Stomach smooth muscle (tissue), 2 donors: ENCODE results near the gene NOTCH1.

Experiments used
- H3K27ac ChIP-seq: one replicate; pipeline ENCODE4 v1.7.0; 2013; ENCODE audit warnings: mild to moderate bottlenecking, low read length, inconsistent platforms
- H3K27me3 ChIP-seq, 2 donors: one replicate each; pipeline ENCODE4 v1.7.0; 2013; ENCODE audit warnings: low read length in 2 of 2; ENCODE audit not compliant: insufficient read depth in 2 of 2, control insufficient read depth in 1 of 2
- H3K36me3 ChIP-seq, 2 donors: one replicate each; pipeline ENCODE4 v1.7.0; 2013; ENCODE audit warnings: low read length in 2 of 2; ENCODE audit not compliant: control insufficient read depth in 2 of 2, insufficient read depth in 2 of 2
- H3K4me1 ChIP-seq: one replicate; pipeline ENCODE4 v1.7.0; 2013; ENCODE audit warnings: low read length; ENCODE audit not compliant: control insufficient read depth, insufficient read depth
- H3K4me3 ChIP-seq, 2 donors: one replicate each; pipeline ENCODE4 v1.7.0; 2013; ENCODE audit warnings: low read length in 2 of 2
- H3K9ac ChIP-seq, 2 donors: one replicate each; pipeline ENCODE4 v1.7.0; 2013; ENCODE audit warnings: low read length in 2 of 2, mild to moderate bottlenecking in 1 of 2
- H3K9me3 ChIP-seq, 2 donors: one replicate each; pipeline ENCODE4 v1.7.0; 2013; ENCODE audit warnings: low read length in 2 of 2; ENCODE audit not compliant: control insufficient read depth in 2 of 2
- donor health status: healthy.
- donor health status: Pancreatic carcinoma.

NOTCH1 gene

DNA sequence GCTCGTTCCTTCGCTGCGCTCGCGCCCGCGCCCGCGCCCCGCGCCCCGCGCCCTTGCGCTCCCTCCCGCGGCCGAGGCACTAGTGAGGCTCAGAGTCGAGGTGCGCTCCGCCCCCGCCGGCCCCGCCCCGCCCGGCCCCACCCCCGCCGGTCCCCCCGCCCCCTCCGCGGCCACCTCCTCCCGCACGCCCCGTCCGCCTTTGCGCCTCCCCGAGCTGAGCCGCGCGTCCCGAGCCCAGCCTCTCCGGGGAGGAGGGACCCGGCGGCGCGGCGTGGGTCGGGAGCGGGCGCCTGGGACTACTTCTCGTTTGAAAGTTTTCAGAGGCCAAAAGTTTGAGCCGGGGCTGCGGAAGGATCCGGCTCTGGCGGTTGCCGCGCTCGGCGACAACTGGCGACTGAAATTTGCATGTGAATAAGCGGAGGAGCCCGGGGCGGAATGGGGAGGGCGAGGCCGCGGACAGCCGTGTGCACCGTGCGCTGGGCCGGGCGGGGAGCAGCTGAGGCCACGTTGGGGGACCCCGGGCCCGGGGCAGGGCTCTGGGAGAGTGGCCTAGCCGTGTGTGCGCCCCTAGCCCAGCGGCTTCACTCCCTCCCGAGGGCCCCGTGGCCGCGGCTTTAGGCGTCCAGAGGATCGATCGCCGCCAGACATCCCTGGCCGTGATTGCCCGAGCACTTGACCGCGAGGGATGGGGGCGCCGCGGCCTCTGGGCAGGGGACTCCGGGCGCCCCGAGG lies at the start of gene NOTCH1:
Gene NOTCH1 (minus strand): TSS at position 84 of the 732 bp plus-strand sequence. CDS start 262 bp downstream, outside the sequence.
- peak within 1 kb of the TSS; percentile 74 to 86 for H3K4me3 ChIP-seq
- peaks cover 0 to 2% of the 10 kb centered on the region in 2 donors for H3K36me3 ChIP-seq
- no peaks in the 10 kb centered on the region for H3K9me3 ChIP-seq
- H3K4me1 ChIP-seq: peaks cover 80% of the 10 kb centered on the region
- H3K27ac ChIP-seq: peak within 1 kb of the TSS; percentile 99
- peak within 1 kb of the TSS; percentile 77 to 78 for H3K9ac ChIP-seq
- no peaks in the 10 kb centered on the region for H3K27me3 ChIP-seq

DNA sequence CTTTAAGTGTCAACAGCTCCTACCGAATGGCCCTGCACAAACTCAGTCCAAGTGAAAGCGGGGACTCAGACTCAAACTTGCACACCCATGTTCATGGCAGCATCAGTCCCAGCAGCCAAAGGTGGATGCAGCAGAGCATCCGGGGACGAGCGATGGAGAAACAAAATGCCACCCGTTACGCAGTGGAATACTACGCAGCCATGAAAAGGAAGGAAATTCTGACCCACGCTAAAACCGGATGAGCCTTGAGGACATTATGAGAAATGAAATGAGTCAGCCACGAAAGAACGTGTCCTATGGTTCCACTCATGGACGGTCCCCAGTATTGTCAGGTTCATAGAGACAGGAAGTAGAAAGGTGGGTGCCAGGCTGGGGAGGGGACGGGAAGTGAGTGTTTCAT lies 48.6 kb upstream of the NOTCH1 start:
- H3K9ac ChIP-seq: no peak overlapping the region

DNA sequence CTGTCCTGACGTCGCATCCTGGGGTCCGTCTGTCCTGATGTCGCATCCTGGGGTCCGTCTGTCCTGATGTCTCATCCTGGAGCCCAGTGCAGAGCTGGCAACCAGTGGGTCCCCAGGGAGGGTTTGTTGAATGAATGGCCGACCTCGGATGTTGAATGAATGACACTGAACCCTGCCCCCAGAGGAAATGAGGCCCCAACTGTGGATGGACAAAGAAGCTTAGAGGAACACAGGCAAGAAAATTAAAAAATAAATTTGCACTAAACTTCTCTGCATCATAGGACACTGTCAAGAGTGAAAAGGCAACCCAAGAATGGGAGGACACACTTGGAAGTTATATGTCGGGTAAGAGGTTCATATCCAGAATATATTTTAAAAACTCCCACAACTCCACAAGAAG lies 47.7 kb upstream of the NOTCH1 start:
- H3K27ac ChIP-seq: no peak overlapping the region
- no peaks in the 10 kb centered on the region for H3K36me3 ChIP-seq
- H3K9me3 ChIP-seq: no peaks in the 10 kb centered on the region
- H3K4me1 ChIP-seq: peaks cover 15% of the 10 kb centered on the region
- peaks cover 0 to 2% of the 10 kb centered on the region in 2 donors for H3K27me3 ChIP-seq
- no peak overlapping the region for H3K4me3 ChIP-seq
- no peak overlapping the region for H3K9ac ChIP-seq

More for the DNA sequence above, 48.6 kb upstream of the NOTCH1 start:
- Histone ChIP-seq H3K27me3 (no peaks in the 10 kb centered on the region), H3K4me3 (no peak overlapping the region), H3K27ac (no peak overlapping the region), H3K36me3 (no peaks in the 10 kb centered on the region), H3K4me1 (peaks cover 14% of the 10 kb centered on the region), H3K9me3 (no peaks in the 10 kb centered on the region)

DNA sequence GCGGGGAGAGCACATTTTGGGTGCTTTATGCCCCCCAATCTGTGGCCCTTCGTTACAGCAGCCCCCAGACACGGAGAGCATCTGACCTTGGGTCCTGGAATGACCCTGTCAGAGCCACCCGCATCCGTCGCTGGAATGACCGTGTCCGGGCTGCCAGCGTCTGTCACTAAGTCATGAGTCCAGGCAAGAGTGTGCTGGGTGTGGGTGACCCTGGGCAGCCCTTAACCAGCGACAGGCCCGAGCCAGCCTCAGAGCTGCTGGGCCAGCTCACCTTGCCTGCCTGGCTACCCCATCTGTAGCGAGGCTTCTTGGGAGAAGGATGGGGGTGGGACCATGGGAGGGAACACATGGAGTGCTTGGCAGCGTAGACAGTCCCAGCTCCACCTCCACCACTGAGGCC lies 46.8 kb upstream of the NOTCH1 start:
- peaks cover 19% of the 10 kb centered on the region for H3K4me1 ChIP-seq
- H3K27ac ChIP-seq: no peak overlapping the region
- H3K9ac ChIP-seq: no peak overlapping the region
- no peaks in the 10 kb centered on the region for H3K36me3 ChIP-seq
- no peak overlapping the region for H3K4me3 ChIP-seq
- H3K27me3 ChIP-seq: peaks cover 0 to 3% of the 10 kb centered on the region in 2 donors
- H3K9me3 ChIP-seq: no peaks in the 10 kb centered on the region

DNA sequence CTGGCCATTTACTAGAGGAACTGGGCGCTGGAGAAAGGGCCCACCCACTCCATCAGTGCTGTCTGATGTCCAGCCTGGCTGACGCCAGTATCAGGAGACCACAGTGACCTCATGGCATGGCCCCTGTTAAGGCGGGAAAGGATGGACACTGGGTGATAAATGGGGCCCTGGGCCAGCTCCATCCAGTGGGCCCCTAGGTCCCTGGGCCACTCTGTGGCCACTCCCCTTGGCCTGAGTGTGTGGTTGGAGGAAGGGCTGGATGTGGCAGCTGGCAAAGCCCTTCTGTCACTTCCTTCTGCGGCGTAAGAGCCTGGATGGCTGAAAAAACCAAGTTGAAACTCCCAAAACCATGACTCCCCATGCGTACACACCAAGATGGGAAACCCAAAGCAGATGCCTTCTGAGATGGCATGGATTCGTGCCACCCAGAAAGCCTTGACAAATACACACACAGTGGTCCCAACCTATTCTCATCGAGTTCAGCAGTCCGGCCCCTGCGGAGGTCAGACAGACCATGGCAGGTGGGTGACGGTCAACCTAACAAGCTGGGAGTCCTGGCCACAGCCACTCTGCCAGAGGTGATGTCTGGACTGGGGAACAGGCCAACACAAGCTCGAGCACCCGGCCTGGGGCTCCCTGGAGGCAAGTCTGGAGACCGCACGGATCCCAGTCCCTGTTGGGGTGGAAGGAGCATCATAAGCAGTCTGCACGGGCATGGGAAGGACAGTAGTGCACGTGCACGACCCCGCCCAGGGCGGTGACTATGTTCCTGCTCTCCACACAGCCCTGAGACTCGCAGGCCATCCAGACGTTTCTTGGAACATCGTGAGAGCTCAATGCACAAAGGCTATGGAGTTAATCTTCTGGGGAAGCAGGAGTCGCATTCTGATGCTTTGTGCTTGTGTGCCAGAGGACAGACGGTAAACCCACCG lies 45.2 kb upstream of the NOTCH1 start:
- Histone ChIP-seq H3K4me1 (peaks cover 33% of the 10 kb centered on the region), H3K9me3 (no peaks in the 10 kb centered on the region), H3K27me3 (peaks cover 0 to 3% of the 10 kb centered on the region in 2 donors), H3K9ac (no peak overlapping the region), H3K27ac (no peak overlapping the region), H3K36me3 (no peaks in the 10 kb centered on the region), H3K4me3 (no peak overlapping the region)

DNA sequence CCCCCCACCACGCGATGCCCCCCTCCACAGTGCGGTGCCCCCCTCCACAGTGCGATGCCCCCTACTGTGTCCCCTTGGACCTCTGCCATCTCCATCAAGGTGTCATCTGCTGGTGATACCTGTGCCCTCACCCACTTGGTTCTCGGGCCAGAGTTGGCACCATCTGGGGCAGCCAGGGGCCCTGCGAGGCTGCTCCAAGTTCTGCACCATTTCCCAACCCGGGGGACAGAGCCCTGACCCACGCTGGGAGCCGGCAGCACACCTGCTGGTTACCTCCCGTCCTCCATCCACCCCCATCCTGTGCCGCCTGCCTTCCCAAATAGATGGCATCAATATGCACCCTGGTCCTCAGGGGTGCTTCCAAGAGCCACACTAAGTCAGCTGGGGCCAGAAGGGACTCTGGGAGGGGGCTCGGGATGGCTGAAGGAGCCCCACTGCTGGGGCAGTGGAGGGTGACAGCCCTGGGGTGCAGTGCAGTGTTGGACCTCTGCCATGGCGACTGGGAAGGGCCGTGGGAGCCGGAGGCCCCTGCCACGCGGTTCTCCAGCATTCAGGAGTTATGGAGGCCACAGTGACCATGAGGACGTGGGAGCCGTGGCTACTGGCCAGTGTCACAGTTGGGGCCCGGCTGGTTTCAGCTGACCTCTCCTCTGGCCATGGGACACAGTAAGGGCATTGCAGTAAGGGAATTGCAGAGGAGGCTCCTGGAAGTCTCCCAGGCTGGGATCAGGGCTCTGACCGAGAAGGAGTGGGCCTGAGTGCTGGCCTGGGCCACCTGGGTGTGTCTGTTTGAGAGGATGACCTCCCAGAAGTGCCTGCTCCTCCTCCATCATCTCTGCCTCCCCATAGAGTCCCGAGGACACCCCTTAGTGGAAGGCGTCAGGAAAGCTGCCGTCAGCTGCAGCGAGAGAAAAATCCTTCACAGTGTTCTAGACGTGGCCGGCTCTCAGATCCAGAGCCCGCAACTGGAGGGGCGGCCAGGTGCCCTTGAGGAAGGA lies 44.2 kb upstream of the NOTCH1 start:
- Histone ChIP-seq H3K4me3 (no peak overlapping the region), H3K9ac (no peak overlapping the region), H3K27ac (no peak overlapping the region), H3K36me3 (no peaks in the 10 kb centered on the region), H3K4me1 (peaks cover 41% of the 10 kb centered on the region), H3K9me3 (no peaks in the 10 kb centered on the region), H3K27me3 (peaks cover 0 to 3% of the 10 kb centered on the region in 2 donors)

DNA sequence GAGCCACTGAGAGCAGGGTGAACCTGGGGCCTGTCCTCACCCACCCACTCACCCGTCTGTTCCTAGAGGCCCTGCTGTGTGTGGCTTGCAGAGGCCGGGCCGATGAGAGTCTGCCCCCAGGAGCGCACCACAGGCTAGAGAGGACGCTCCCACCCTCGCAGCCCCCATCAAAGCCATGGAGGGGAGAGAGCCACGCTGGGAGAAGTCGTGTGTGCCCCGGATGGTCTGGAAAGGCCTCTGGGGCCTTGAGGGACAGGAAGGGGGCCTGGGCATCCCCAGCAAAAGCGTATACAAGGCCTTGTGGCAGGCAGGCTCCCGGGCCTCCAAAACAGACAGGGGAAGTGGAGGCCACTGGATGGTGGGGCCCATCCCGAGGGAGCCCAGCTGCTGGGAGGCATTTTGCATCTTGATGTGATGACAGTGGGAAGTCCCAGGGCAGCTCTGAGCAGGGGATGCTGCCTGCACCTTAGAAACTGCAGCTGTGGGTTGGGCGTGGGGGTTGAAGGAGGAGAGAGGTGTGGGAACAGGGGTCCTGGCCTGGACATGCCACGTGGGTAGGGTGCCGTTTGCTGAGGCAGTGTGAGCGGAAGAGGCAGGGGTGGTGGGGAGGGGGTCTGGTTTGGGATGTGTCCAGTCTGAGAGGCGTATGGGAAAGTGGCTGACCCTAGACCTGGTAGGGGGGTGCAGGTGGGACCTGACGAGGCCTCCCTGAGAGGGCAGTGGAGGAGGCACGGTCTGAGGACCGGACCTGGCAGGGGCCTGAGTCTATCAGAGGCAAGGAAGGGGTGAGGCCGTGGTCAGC lies 43.0 kb upstream of the NOTCH1 start:
- no peak overlapping the region for H3K27ac ChIP-seq
- no peaks in the 10 kb centered on the region for H3K9me3 ChIP-seq
- H3K36me3 ChIP-seq: no peaks in the 10 kb centered on the region
- no peak overlapping the region for H3K9ac ChIP-seq
- no peak overlapping the region for H3K4me3 ChIP-seq
- H3K4me1 ChIP-seq: peaks cover 45% of the 10 kb centered on the region
- H3K27me3 ChIP-seq: peaks cover 0 to 3% of the 10 kb centered on the region in 2 donors

DNA sequence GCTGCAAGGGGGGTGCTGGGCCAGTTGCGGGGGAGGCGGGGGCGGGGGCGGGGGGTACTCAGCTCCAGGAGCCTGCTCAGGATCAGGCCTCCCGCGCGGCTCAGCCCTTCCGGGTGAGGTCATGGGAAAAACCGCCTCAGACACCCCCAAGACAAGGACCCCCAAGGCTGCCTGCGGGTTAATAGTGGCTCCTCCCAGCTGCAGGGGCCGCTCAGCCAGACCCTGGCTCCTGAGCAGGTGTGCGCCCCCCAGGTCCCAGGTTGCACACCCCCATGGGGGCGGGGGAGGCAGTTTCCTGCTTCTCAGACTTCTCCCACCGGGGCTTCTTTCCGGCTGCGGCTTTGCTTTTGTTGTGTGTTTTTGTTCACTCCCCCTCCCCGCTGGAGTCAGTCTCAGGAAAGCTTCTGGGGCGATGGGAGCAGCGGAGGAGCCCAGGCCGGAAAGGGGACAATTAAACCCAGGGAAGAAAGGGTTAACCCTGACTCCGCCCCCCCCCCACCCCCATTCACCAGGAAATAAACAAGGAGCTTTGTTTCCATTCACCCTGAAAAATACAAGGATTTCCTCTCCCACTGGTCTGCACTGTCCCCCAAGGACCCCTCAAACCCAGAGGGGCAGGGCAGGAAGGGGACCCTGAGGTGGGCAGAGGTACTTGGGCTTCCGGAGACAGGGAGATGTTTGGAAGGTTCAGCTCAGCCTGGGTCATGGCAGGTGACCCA lies 42.3 kb upstream of the NOTCH1 start:
- peaks cover 45% of the 10 kb centered on the region for H3K4me1 ChIP-seq
- H3K27ac ChIP-seq: no peak overlapping the region
- H3K9ac ChIP-seq: no peak overlapping the region

DNA sequence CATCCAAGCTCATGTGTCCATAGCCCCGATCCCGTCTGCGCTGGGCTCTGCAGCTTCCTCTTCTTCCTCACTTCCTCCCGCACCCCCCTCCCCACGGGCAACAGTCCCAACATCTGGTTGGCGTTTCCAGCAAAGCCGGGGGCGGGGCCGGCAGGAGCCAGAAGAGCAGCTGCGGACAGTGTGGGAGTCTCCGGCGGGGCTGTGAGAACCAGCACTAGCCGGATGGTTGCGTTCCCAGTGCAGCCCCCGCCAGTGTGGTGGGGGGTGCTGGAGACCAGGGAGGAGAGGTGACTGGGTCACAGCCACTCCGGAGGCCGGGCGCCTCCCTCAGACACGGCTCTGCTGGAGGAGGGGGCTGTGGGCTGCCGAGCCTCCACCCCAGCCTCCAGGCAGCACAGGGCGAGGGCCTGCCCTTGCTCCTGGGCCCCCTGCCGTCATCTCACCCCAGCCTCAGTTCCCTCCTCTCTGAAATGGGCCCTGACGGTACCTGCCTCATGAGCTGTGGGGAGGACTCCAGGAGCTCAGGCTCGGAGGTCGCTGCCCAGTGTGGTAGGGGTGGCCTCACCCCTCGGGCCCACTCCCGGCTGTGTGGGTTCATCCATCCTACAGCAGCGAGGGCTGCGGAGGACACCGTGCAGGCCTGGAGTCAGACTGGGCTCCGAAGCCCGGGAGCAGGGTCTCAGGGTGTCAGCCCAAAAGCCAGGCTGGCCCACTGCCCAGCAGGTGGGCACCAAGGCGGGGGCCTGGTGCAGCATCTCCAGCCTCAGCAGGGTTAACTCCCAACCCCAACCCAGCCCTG lies 41.5 kb upstream of the NOTCH1 start:
- no peak overlapping the region for H3K27ac ChIP-seq
- no peaks in the 10 kb centered on the region for H3K9me3 ChIP-seq
- H3K9ac ChIP-seq: no peak overlapping the region
- H3K4me3 ChIP-seq: peak overlapping the region in 1 of 2 donors; percentile 22
- H3K36me3 ChIP-seq: no peaks in the 10 kb centered on the region
- H3K4me1 ChIP-seq: peaks cover 45% of the 10 kb centered on the region
- H3K27me3 ChIP-seq: peaks cover 0 to 3% of the 10 kb centered on the region in 2 donors

More for the DNA sequence above, 42.3 kb upstream of the NOTCH1 start:
- no peak overlapping the region for H3K4me3 ChIP-seq
- peaks cover 0 to 3% of the 10 kb centered on the region in 2 donors for H3K27me3 ChIP-seq
- no peaks in the 10 kb centered on the region for H3K9me3 ChIP-seq
- no peaks in the 10 kb centered on the region for H3K36me3 ChIP-seq
